ENCODE data around the gene SCN2A. TPM values are rescaled to one million over a fixed set of nuclear protein-coding genes. Genes with fewer than 3 reads are reported as not detected.

SCN2A gene
- total RNA-seq, 1 experiment from 2014 or later: 0.07 TPM

GRCh38 chr2:165280356-165280755 lies 41.1 kb downstream of the SCN2A start:
- no peaks in the 10 kb centered on the region for H3F3A ChIP-seq (ENCODE audit: low read length, unreplicated experiment)
- H3K27me3 ChIP-seq (ENCODE audit: low read length): no peaks in the 10 kb centered on the region
- intact Hi-C loops (cut with micrococcal nuclease): no loop called here
- H3K36me3 ChIP-seq (ENCODE audit: low read depth, low read length): no peaks in the 10 kb centered on the region
- no peak overlapping the region for H3K4me3 ChIP-seq (ENCODE audit: low read length)
- no peak overlapping the region for H2AFZ ChIP-seq (ENCODE audit: low read length)
- no peak for TF ChIP-seq EZH2 (IDR thresholded peaks at IDR 0.05; ENCODE audit: low read length, unreplicated experiment)
- TF ChIP-seq EZH2phosphoT487 (IDR thresholded peaks at IDR 0.05; ENCODE audit: borderline replicate concordance, low read length): no peak
- TF ChIP-seq CTCF (conservative IDR thresholded peaks at IDR 0.05; ENCODE audit: low read depth, low read length): no peak
- no TSS peak for BruUV-seq (replicated peaks)
- no peaks in the 10 kb centered on the region for H3K9me2 ChIP-seq (replicated peaks; ENCODE audit: low read length)
- DNase-seq (no peak), ATAC-seq (no peak)
- H3K4me2 ChIP-seq (ENCODE audit: low read length): no peak overlapping the region
- H3K79me2 ChIP-seq (ENCODE audit: low read length): no peaks in the 10 kb centered on the region
- 0 out of 2 replicates have a peak, but pooled peaks cover 3% of the 10 kb centered on the region for H3K4me1 ChIP-seq (ENCODE audit: insufficient read depth, low read length)
- H4K20me1 ChIP-seq (ENCODE audit: low read length): no peaks in the 10 kb centered on the region
- ChIA-PET POLR2A (ENCODE audit: unreplicated experiment) (no interaction called here), CTCF (no interaction called here)
- H3K9me3 ChIP-seq (ENCODE audit: low read length): no peaks in the 10 kb centered on the region
- H3K9ac ChIP-seq (ENCODE audit: low read length): no peak overlapping the region
- H3K27ac ChIP-seq (ENCODE audit: low read length): no peak overlapping the region

DNA sequence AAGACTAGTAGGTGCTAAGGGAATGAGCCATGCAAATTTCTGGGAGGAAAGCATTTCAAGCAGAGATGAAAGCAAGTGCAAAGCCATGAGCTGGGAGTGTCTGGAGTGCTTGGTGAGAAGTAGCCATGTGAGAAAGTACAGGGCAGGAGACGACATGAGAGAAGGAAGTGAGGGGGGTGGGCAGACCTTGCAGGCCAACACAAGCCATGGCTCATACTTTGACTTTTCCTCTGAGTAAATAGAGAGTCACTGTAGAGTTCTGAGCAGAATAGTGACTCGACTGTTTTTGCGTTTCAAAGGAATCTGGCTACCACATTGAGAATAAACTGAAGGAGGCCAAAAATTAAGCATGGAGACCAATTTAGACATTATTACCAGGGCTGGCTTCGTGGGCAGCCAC lies 42.2 kb downstream of the SCN2A start:
- no peak for TF ChIP-seq EZH2 (IDR thresholded peaks at IDR 0.05; ENCODE audit: low read length, unreplicated experiment)
- no peak for TF ChIP-seq EZH2phosphoT487 (IDR thresholded peaks at IDR 0.05; ENCODE audit: borderline replicate concordance, low read length)
- no peak for TF ChIP-seq CTCF (conservative IDR thresholded peaks at IDR 0.05; ENCODE audit: low read depth, low read length)
- H3K4me2 ChIP-seq (ENCODE audit: low read length): no peak overlapping the region
- no peak overlapping the region for H3K9ac ChIP-seq (ENCODE audit: low read length)
- ChIA-PET POLR2A (ENCODE audit: unreplicated experiment) (no interaction called here), CTCF (no interaction called here)
- intact Hi-C loops (cut with micrococcal nuclease): no loop called here
- H2AFZ ChIP-seq (ENCODE audit: low read length): no peak overlapping the region
- no TSS peak for BruUV-seq (replicated peaks)
- ATAC-seq: no peak
- H3K27ac ChIP-seq (ENCODE audit: low read length): no peak overlapping the region
- H3K9me2 ChIP-seq (replicated peaks; ENCODE audit: low read length): no peaks in the 10 kb centered on the region
- H3K36me3 ChIP-seq (ENCODE audit: low read depth, low read length): no peaks in the 10 kb centered on the region
- no peaks in the 10 kb centered on the region for H3F3A ChIP-seq (ENCODE audit: low read length, unreplicated experiment)
- no peaks in the 10 kb centered on the region for H3K9me3 ChIP-seq (ENCODE audit: low read length)
- H3K27me3 ChIP-seq (ENCODE audit: low read length): no peaks in the 10 kb centered on the region
- no peaks in the 10 kb centered on the region for H4K20me1 ChIP-seq (ENCODE audit: low read length)
- DNase-seq: no peak
- H3K4me3 ChIP-seq (ENCODE audit: low read length): no peak overlapping the region
- no peaks in the 10 kb centered on the region for H3K79me2 ChIP-seq (ENCODE audit: low read length)
- 0 out of 2 replicates have a peak, but pooled peaks cover 3% of the 10 kb centered on the region for H3K4me1 ChIP-seq (ENCODE audit: insufficient read depth, low read length)

DNA sequence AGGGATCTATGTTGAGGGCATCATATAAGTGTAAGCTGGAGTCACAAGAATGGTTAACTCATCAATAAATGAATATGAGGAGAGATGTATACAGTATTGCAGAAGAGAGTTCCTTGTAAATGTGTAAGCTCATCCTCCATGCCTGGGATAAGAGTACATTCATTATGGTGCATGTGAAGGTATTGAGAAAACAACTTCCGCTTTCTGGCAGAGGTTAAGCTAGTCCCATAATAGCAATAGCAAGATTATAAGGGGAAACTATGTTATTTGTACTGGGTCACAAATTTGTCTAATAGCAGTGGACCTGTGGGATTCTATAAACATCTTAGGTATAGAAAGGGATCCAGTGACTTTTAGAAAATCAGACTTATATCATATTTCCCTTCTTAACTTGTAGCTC lies 44.1 kb downstream of the SCN2A start:
- ChIA-PET POLR2A (ENCODE audit: unreplicated experiment) (no interaction called here), CTCF (no interaction called here)
- TF ChIP-seq EZH2 (IDR thresholded peaks at IDR 0.05; ENCODE audit: low read length, unreplicated experiment): no peak
- TF ChIP-seq EZH2phosphoT487 (IDR thresholded peaks at IDR 0.05; ENCODE audit: borderline replicate concordance, low read length): no peak
- TF ChIP-seq CTCF (conservative IDR thresholded peaks at IDR 0.05; ENCODE audit: low read depth, low read length): no peak
- H3F3A ChIP-seq (ENCODE audit: low read length, unreplicated experiment): no peaks in the 10 kb centered on the region
- no peaks in the 10 kb centered on the region for H3K9me3 ChIP-seq (ENCODE audit: low read length)
- intact Hi-C loops (cut with micrococcal nuclease): no loop called here
- no peak overlapping the region for H2AFZ ChIP-seq (ENCODE audit: low read length)
- DNase-seq (no peak), ATAC-seq (no peak)
- H3K9ac ChIP-seq (ENCODE audit: low read length): no peak overlapping the region
- no peaks in the 10 kb centered on the region for H4K20me1 ChIP-seq (ENCODE audit: low read length)
- H3K36me3 ChIP-seq (ENCODE audit: low read depth, low read length): no peaks in the 10 kb centered on the region
- no peaks in the 10 kb centered on the region for H3K27me3 ChIP-seq (ENCODE audit: low read length)
- H3K4me2 ChIP-seq (ENCODE audit: low read length): no peak overlapping the region
- no TSS peak for BruUV-seq (replicated peaks)
- no peaks in the 10 kb centered on the region for H3K79me2 ChIP-seq (ENCODE audit: low read length)
- no peak overlapping the region for H3K27ac ChIP-seq (ENCODE audit: low read length)
- H3K9me2 ChIP-seq (replicated peaks; ENCODE audit: low read length): no peaks in the 10 kb centered on the region
- H3K4me1 ChIP-seq (ENCODE audit: insufficient read depth, low read length): 0 out of 2 replicates have a peak, but pooled peaks cover 3% of the 10 kb centered on the region
- no peak overlapping the region for H3K4me3 ChIP-seq (ENCODE audit: low read length)
